Fibroblast of skin of back (primary cell): Measurements from ENCODE around the gene ZNF680.
"Not testable (repeated sequence)": the region's sequence is repeated elsewhere in the genome, so short reads cannot be mapped to it uniquely, and the experiment has no call there.

Experiments
- DNase-seq: peaks from one replicate; pipeline ENCODE4 v3.0.0-alpha.2; 2013

Gene ZNF680

DNA sequence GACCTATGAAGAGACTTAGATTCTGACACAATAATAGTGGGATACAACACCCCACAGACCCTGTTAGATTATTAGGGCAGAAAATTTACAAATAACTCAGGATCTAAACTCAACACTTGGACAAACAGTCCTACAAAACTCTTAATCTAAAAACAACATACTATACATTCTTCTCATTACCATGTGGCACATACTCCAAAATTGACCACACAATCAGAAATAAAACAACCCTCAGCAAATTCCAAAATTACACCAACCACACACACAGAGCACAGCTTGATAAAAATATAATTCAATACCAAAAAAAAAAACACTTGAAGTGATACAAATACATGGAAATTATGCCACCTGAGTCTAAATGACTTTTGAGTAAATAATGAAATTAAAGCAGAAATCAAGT, 7.8 kb downstream of the ZNF680 start:
- DNase-seq = peak; percentile 45

- not testable (repeated sequence) for DNase-seq
Measured at GRCh38 chr7:64554188-64554587, 8.7 kb downstream of the ZNF680 start.

DNA sequence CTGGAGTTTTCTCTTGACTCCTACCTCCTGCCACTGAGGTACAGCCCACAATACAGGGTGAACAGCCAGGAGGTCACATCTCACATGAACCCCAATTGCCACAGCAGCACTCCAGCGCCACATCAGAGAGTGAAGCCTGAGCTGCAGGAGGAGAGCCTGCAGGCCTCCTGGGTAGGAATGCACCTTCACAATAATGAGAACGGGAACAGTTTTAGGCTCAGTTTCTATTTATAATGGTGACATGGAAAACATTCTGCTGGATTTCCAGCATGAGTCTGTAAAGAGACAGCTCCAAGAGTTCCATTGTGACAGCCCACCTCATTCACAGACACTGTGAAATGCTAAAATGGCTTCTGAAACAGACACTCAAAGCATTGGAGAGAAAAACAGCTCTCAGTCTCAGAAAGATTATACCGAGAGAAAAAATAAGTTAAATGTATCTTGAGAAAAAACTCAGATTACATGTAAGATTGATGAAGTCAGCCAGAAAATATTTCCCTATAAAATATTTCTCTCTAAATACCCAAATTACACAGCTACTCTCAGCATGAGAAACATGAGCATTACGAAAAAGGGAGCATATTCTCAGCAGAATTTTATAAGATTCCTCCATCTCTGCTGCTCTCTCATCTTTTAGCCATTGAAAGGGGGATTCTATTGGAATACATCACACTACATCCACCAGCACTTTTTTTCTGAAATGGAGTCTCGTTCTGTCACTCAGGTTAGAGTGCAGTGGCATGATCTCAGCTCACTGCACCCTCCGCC, 11.3 kb downstream of the ZNF680 start:
- DNase-seq = peak; percentile 15

GRCh38 chr7:64544010-64544409, 18.9 kb downstream of the ZNF680 start:
- no peak for DNase-seq

DNA sequence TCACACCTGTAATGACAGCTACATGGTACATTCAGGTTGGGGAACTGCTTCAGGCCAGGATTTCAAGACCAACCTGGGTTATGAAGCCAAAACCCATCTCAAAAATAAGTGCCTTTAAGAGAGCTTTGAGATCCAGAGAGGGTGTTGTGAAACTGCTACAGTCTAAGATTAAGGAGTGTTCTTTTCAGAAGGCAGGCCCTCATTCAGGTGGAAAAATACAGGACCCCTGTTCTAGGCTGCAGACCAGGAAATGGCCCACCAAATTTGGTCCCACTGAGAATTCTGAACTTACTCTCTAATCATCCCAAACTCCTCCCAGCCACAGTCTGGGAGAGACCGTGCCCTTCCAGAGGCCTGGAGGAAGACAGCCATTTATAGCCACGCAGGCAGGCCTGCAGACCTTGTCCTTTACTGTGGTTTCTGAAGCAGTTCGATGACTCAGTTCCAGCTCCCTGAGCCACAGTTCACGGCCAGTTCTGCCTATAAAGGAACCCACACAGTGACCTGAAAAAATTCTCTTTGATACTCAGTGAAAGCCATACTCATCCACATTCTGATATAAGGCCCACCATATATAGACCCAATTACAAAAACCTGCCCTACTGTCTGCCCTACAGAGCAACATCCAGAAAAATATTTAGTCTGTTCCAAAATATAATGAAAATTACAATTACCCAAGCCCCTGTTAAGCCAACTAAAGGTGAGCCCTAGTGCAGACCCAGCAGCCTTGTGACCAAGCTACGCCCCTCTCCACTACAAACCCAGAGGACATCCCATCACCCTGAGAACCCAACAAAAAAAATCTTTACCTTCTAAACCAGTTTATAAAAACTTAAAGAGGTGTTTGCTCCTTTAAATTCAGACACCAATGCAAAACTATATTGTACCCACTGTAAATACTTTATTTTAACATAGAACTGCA, 21.2 kb downstream of the ZNF680 start:
- DNase-seq = peak; percentile 58

GRCh38 chr7:64533756-64534155, 29.1 kb downstream of the ZNF680 start:
- no peak for DNase-seq

GRCh38 chr7:64528770-64529169, 34.1 kb downstream of the ZNF680 start:
- DNase-seq = no peak

DNA sequence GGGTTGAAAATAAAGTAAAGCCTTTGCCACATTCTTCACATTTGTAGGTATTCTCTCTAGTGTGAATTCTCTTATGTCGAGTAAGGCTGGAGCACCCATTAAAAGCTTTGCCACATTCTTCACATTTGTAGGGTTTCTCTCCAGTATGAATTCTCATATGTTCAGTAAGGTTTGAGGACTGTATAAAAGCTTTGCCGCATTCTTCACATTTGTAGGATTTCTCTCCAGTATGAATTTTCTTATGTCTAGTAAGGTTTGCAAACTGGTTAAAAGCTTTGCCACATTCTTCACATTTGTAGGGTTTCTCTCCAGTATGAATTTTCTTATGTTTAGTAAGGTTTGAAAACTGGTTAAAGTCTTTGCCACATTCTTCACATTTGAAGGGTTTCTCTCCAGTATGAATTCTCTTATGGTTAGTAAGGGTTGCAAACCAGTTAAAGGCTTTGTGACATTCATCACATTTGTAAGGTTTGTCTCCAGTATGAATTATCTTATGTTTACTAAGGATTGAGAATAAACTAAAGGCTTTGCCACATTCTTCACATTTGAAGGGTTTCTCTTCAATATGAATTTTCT, 41.4 kb downstream of the ZNF680 start:
- no peak for DNase-seq

DNA sequence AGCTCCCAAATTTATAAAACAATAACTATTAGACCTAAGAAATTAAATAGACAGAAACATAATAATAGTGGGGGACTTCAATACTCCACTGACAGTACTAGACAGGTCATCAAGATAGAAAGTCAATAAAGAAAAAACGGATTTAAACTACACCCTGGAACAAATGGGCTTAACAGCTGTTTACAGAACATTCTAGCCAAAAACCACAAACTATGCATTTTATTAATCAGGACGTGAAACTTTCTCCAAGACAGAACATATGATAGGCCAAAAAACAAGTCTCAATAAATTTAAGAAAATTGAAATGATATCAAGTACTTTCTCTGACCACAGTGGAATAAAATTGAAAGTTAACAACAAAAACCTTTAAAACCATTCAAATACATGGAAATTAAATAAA, 46.4 kb downstream of the ZNF680 start:
- DNase-seq = no peak

GRCh38 chr7:64515781-64516180, 47.1 kb downstream of the ZNF680 start:
- no peak for DNase-seq

GRCh38 chr7:64515330-64515729, 47.5 kb downstream of the ZNF680 start:
- DNase-seq = no peak

DNA sequence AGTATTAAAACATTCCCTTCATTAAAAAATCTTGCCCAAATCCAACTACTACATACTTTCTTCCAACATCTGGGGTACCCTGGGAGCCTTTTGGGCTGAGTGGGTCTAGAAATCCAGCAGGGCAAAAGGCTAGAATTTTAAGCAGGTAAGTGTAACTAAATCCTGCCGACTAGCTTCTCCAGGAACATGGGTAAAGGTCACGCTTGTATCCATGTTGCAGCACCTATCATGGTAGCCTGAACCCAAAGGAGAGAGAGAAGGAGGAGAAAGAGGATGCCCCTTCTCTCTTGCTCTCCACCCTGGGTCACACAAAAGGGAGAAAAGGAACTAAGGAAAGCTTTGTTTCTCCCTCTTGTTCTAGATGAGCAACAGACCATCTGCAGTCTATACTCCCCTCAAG, 53.3 kb downstream of the ZNF680 start:
- no peak for DNase-seq

GRCh38 chr7:64504581-64505120, 58.2 kb downstream of the ZNF680 start:
- DNase-seq = no peak

DNA sequence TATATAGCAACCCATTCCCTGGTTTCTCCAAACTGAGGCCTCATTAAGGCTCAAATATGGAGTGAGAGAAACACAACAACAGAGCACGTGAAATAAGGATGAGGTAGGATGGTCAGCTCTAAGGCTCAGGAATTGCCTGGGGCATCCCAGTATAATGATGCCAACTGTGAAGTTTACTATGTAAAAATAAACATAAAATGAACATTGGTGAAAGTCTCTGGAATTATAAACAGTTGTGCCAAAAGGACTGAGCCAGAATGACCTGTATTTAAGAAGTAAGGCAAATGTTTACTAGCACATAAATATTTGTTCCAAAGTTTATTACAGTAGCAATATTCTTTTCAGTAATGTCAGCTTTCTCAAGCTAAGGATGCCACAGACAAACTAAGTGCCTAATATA, 64.6 kb downstream of the ZNF680 start:
- no peak for DNase-seq

GRCh38 chr7:64494912-64495461, 67.9 kb downstream of the ZNF680 start:
- DNase-seq = no peak

GRCh38 chr7:64485623-64486022, 77.2 kb downstream of the ZNF680 start:
- no peak for DNase-seq
